Measurements from ENCODE around the gene PTGR3.
A peak's percentile ranks its signal among the peaks of the same experiment; 100 is the strongest.

Gene PTGR3

GRCh38 chr18:75203416-75204268 is 5.3 kb downstream of the PTGR3 start:
- H3K9me3 ChIP-seq (ENCODE audit: control insufficient read depth in 1 of 2, low read length in 2 of 2): no peaks in the 10 kb centered on the region
- H3K36me3 ChIP-seq (ENCODE audit: control insufficient read depth in 1 of 2, insufficient read depth in 2 of 2, low read length in 2 of 2): peaks cover 10 to 22% of the 10 kb centered on the region in 2 donors
- no peak overlapping the region for H3K27ac ChIP-seq (ENCODE audit: low read depth, low read length)
- peak overlapping the region in 1 of 2 donors; percentile 60 for H3K4me3 ChIP-seq (ENCODE audit: low read depth in 1 of 2, low read length in 2 of 2)
- no peak overlapping the region for H3K9ac ChIP-seq (ENCODE audit: low read depth in 1 of 2, low read length in 2 of 2)
- H3K4me1 ChIP-seq (ENCODE audit: control insufficient read depth in 1 of 2, insufficient read depth in 2 of 2, low read length in 2 of 2): peaks cover 13 to 33% of the 10 kb centered on the region in 2 donors
- no peaks in the 10 kb centered on the region for H3K27me3 ChIP-seq (ENCODE audit: control insufficient read depth in 1 of 2, insufficient read depth in 2 of 2, low read length in 2 of 2)

- Histone ChIP-seq H3K9me3 (ENCODE audit: control insufficient read depth in 1 of 2, low read length in 2 of 2) (no peaks in the 10 kb centered on the region), H3K4me3 (ENCODE audit: low read depth in 1 of 2, low read length in 2 of 2) (no peak overlapping the region), H3K9ac (ENCODE audit: low read depth in 1 of 2, low read length in 2 of 2) (no peak overlapping the region), H3K36me3 (ENCODE audit: control insufficient read depth in 1 of 2, insufficient read depth in 2 of 2, low read length in 2 of 2) (peaks cover 10 to 22% of the 10 kb centered on the region in 2 donors), H3K4me1 (ENCODE audit: control insufficient read depth in 1 of 2, insufficient read depth in 2 of 2, low read length in 2 of 2) (peaks cover 12 to 30% of the 10 kb centered on the region in 2 donors), H3K27me3 (ENCODE audit: control insufficient read depth in 1 of 2, insufficient read depth in 2 of 2, low read length in 2 of 2) (no peaks in the 10 kb centered on the region), H3K27ac (ENCODE audit: low read depth, low read length) (no peak overlapping the region)
Observed at GRCh38 chr18:75202696-75203365, 6.1 kb downstream of the PTGR3 start.

GRCh38 chr18:75201282-75202270 is 7.4 kb downstream of the PTGR3 start:
- H3K27me3 ChIP-seq (ENCODE audit: control insufficient read depth in 1 of 2, insufficient read depth in 2 of 2, low read length in 2 of 2): no peaks in the 10 kb centered on the region
- no peaks in the 10 kb centered on the region for H3K9me3 ChIP-seq (ENCODE audit: control insufficient read depth in 1 of 2, low read length in 2 of 2)
- peaks cover 0 to 18% of the 10 kb centered on the region in 2 donors for H3K4me1 ChIP-seq (ENCODE audit: control insufficient read depth in 1 of 2, insufficient read depth in 2 of 2, low read length in 2 of 2)
- H3K36me3 ChIP-seq (ENCODE audit: control insufficient read depth in 1 of 2, insufficient read depth in 2 of 2, low read length in 2 of 2): peaks cover 10 to 22% of the 10 kb centered on the region in 2 donors
- no peak overlapping the region for H3K4me3 ChIP-seq (ENCODE audit: low read depth in 1 of 2, low read length in 2 of 2)
- H3K9ac ChIP-seq (ENCODE audit: low read depth in 1 of 2, low read length in 2 of 2): no peak overlapping the region
- H3K27ac ChIP-seq (ENCODE audit: low read depth, low read length): no peak overlapping the region

GRCh38 chr18:75200605-75201280 is 8.2 kb downstream of the PTGR3 start:
- Histone ChIP-seq H3K9ac (ENCODE audit: low read depth in 1 of 2, low read length in 2 of 2) (no peak overlapping the region), H3K4me1 (ENCODE audit: control insufficient read depth in 1 of 2, insufficient read depth in 2 of 2, low read length in 2 of 2) (peaks cover 0 to 12% of the 10 kb centered on the region in 2 donors), H3K4me3 (ENCODE audit: low read depth in 1 of 2, low read length in 2 of 2) (no peak overlapping the region), H3K27ac (ENCODE audit: low read depth, low read length) (no peak overlapping the region), H3K36me3 (ENCODE audit: control insufficient read depth in 1 of 2, insufficient read depth in 2 of 2, low read length in 2 of 2) (peaks cover 10 to 22% of the 10 kb centered on the region in 2 donors), H3K27me3 (ENCODE audit: control insufficient read depth in 1 of 2, insufficient read depth in 2 of 2, low read length in 2 of 2) (no peaks in the 10 kb centered on the region), H3K9me3 (ENCODE audit: control insufficient read depth in 1 of 2, low read length in 2 of 2) (no peaks in the 10 kb centered on the region)

GRCh38 chr18:75200071-75200470 is 8.9 kb downstream of the PTGR3 start:
- Histone ChIP-seq H3K27me3 (ENCODE audit: control insufficient read depth in 1 of 2, insufficient read depth in 2 of 2, low read length in 2 of 2) (no peaks in the 10 kb centered on the region), H3K27ac (ENCODE audit: low read depth, low read length) (no peak overlapping the region)

GRCh38 chr18:75199327-75199726 is 9.6 kb downstream of the PTGR3 start:
- peaks cover 0 to 4% of the 10 kb centered on the region in 2 donors for H3K4me1 ChIP-seq (ENCODE audit: control insufficient read depth in 1 of 2, insufficient read depth in 2 of 2, low read length in 2 of 2)
- no peak overlapping the region for H3K27ac ChIP-seq (ENCODE audit: low read depth, low read length)
- H3K9ac ChIP-seq (ENCODE audit: low read depth in 1 of 2, low read length in 2 of 2): no peak overlapping the region
- no peak overlapping the region for H3K4me3 ChIP-seq (ENCODE audit: low read depth in 1 of 2, low read length in 2 of 2)
- peaks cover 10 to 22% of the 10 kb centered on the region in 2 donors for H3K36me3 ChIP-seq (ENCODE audit: control insufficient read depth in 1 of 2, insufficient read depth in 2 of 2, low read length in 2 of 2)
- H3K9me3 ChIP-seq (ENCODE audit: control insufficient read depth in 1 of 2, low read length in 2 of 2): no peaks in the 10 kb centered on the region
- H3K27me3 ChIP-seq (ENCODE audit: control insufficient read depth in 1 of 2, insufficient read depth in 2 of 2, low read length in 2 of 2): no peaks in the 10 kb centered on the region

More at GRCh38 chr18:75200071-75200470, 8.9 kb downstream of the PTGR3 start:
- H3K9me3 ChIP-seq (ENCODE audit: control insufficient read depth in 1 of 2, low read length in 2 of 2): no peaks in the 10 kb centered on the region
- H3K4me3 ChIP-seq (ENCODE audit: low read depth in 1 of 2, low read length in 2 of 2): no peak overlapping the region
- H3K36me3 ChIP-seq (ENCODE audit: control insufficient read depth in 1 of 2, insufficient read depth in 2 of 2, low read length in 2 of 2): peaks cover 10 to 22% of the 10 kb centered on the region in 2 donors
- H3K4me1 ChIP-seq (ENCODE audit: control insufficient read depth in 1 of 2, insufficient read depth in 2 of 2, low read length in 2 of 2): peaks cover 0 to 8% of the 10 kb centered on the region in 2 donors
- H3K9ac ChIP-seq (ENCODE audit: low read depth in 1 of 2, low read length in 2 of 2): no peak overlapping the region

- H3K9me3 ChIP-seq (ENCODE audit: control insufficient read depth in 1 of 2, low read length in 2 of 2): no peaks in the 10 kb centered on the region
- H3K27me3 ChIP-seq (ENCODE audit: control insufficient read depth in 1 of 2, insufficient read depth in 2 of 2, low read length in 2 of 2): no peaks in the 10 kb centered on the region
- no peak overlapping the region for H3K9ac ChIP-seq (ENCODE audit: low read depth in 1 of 2, low read length in 2 of 2)
- no peak overlapping the region for H3K27ac ChIP-seq (ENCODE audit: low read depth, low read length)
- H3K4me1 ChIP-seq (ENCODE audit: control insufficient read depth in 1 of 2, insufficient read depth in 2 of 2, low read length in 2 of 2): no peaks in the 10 kb centered on the region
- no peak overlapping the region for H3K4me3 ChIP-seq (ENCODE audit: low read depth in 1 of 2, low read length in 2 of 2)
- peaks cover 10 to 22% of the 10 kb centered on the region in 2 donors for H3K36me3 ChIP-seq (ENCODE audit: control insufficient read depth in 1 of 2, insufficient read depth in 2 of 2, low read length in 2 of 2)
Observed at GRCh38 chr18:75198036-75198435, 10.9 kb downstream of the PTGR3 start.

GRCh38 chr18:75192899-75193298 is 16.0 kb downstream of the PTGR3 start:
- H3K9ac ChIP-seq (ENCODE audit: low read depth in 1 of 2, low read length in 2 of 2): no peak overlapping the region
- H3K4me1 ChIP-seq (ENCODE audit: control insufficient read depth in 1 of 2, insufficient read depth in 2 of 2, low read length in 2 of 2): no peaks in the 10 kb centered on the region
- no peaks in the 10 kb centered on the region for H3K27me3 ChIP-seq (ENCODE audit: control insufficient read depth in 1 of 2, insufficient read depth in 2 of 2, low read length in 2 of 2)
- H3K4me3 ChIP-seq (ENCODE audit: low read depth in 1 of 2, low read length in 2 of 2): no peak overlapping the region
- no peaks in the 10 kb centered on the region for H3K36me3 ChIP-seq (ENCODE audit: control insufficient read depth in 1 of 2, insufficient read depth in 2 of 2, low read length in 2 of 2)
- H3K9me3 ChIP-seq (ENCODE audit: control insufficient read depth in 1 of 2, low read length in 2 of 2): no peaks in the 10 kb centered on the region
- H3K27ac ChIP-seq (ENCODE audit: low read depth, low read length): no peak overlapping the region

- Histone ChIP-seq H3K36me3 (ENCODE audit: control insufficient read depth in 1 of 2, insufficient read depth in 2 of 2, low read length in 2 of 2) (no peaks in the 10 kb centered on the region), H3K4me1 (ENCODE audit: control insufficient read depth in 1 of 2, insufficient read depth in 2 of 2, low read length in 2 of 2) (no peaks in the 10 kb centered on the region)
Observed at GRCh38 chr18:75189696-75190095, 19.2 kb downstream of the PTGR3 start.

More at GRCh38 chr18:75189696-75190095, 19.2 kb downstream of the PTGR3 start:
- Histone ChIP-seq H3K27ac (ENCODE audit: low read depth, low read length) (no peak overlapping the region), H3K4me3 (ENCODE audit: low read depth in 1 of 2, low read length in 2 of 2) (no peak overlapping the region), H3K9ac (ENCODE audit: low read depth in 1 of 2, low read length in 2 of 2) (no peak overlapping the region), H3K27me3 (ENCODE audit: control insufficient read depth in 1 of 2, insufficient read depth in 2 of 2, low read length in 2 of 2) (no peaks in the 10 kb centered on the region), H3K9me3 (ENCODE audit: control insufficient read depth in 1 of 2, low read length in 2 of 2) (no peaks in the 10 kb centered on the region)

Data from duodenal mucosa (tissue), 2 donors.